ENCODE results near the gene MPV17.

- TF ChIP-seq MAZ (IDR thresholded peaks at IDR 0.05; ENCODE audit: borderline replicate concordance, low read depth, low read length), result no peak
- TF ChIP-seq MAFK (IDR thresholded peaks at IDR 0.05; ENCODE audit: partially characterized antibody), result no peak
- TF ChIP-seq RARB (CRISPR knock-in tag; IDR thresholded peaks at IDR 0.05), result no peak
- TF ChIP-seq RAD21 (conservative IDR thresholded peaks at IDR 0.05 in 1 of 2, IDR thresholded peaks at IDR 0.05 in 1 of 2), result no peak
- TF ChIP-seq MAX (IDR thresholded peaks at IDR 0.05), result no peak
- no peak for TF ChIP-seq POLR2A (IDR thresholded peaks at IDR 0.05; ENCODE audit: low read length)
- no peak for TF ChIP-seq CTCF (IDR thresholded peaks at IDR 0.05)
- TF ChIP-seq EP300 (IDR thresholded peaks at IDR 0.05), result no peak
- TF ChIP-seq CHD2 (IDR thresholded peaks at IDR 0.05; ENCODE audit: low read length, partially characterized antibody), result no peak
- TF ChIP-seq PHF8 (IDR thresholded peaks at IDR 0.05; ENCODE audit: borderline replicate concordance, low read depth), result no peak
- no peak for TF ChIP-seq HMGXB4 (CRISPR knock-in tag; IDR thresholded peaks at IDR 0.05; ENCODE audit: borderline replicate concordance)
Observed at GRCh38 chr2:27308359-27308881, 14.5 kb downstream of the MPV17 start, which contains the start of gene UCN.
